SK-N-SH treated with all-trans-retinoic acid at 6 μM for 48 hours (cell line): ENCODE data around the gene ZNF433.
"Not testable (repeated sequence)": the region's sequence is repeated elsewhere in the genome, so short reads cannot be mapped to it uniquely, and the experiment has no call there.

Source experiments
- ATAC-seq: fragments of 200-7000 bp; cut with Tn5 transposase; 3 replicates; pipeline ENCODE4 v1.9.1; 2020; ENCODE audit warnings: mild to moderate bottlenecking, moderate library complexity
- ARNTL ChIP-seq: fragments of 450-650 bp; formaldehyde crosslinking; IDR thresholded peaks from 2 replicates; pipeline ENCODE4 v1.5.0; 2020; ENCODE audit warnings: low read depth, mild to moderate bottlenecking, moderate library complexity, borderline replicate concordance
- BACH2 ChIP-seq: fragments of 250-450 bp; sonication (Bioruptor Pico); IDR thresholded peaks from 2 replicates; pipeline ENCODE4 v1.9.0; 2021; ENCODE audit warnings: mild to moderate bottlenecking, borderline replicate concordance
- CREB5 ChIP-seq: fragments of 250-450 bp; sonication (Bioruptor Pico); IDR thresholded peaks from 2 replicates; pipeline ENCODE4 v1.5.1; 2020; ENCODE audit warnings: low read depth, mild to moderate bottlenecking, moderate library complexity
- CSRNP3 ChIP-seq: fragments of 250-450 bp; sonication (Bioruptor Pico); IDR thresholded peaks from 2 replicates; pipeline ENCODE4 v1.5.1; 2021; ENCODE audit warnings: mild to moderate bottlenecking, moderate library complexity
- GLIS3 ChIP-seq: fragments of 250-450 bp; sonication (Bioruptor Pico); IDR thresholded peaks from 2 replicates; pipeline ENCODE4 v1.5.0; 2020; ENCODE audit warnings: mild to moderate bottlenecking, moderate library complexity
- OSR1 ChIP-seq: fragments of 250-450 bp; sonication (Bioruptor Pico); IDR thresholded peaks from 2 replicates; pipeline ENCODE4 v1.8.0; 2022; ENCODE audit warnings: moderate library complexity, mild to moderate bottlenecking, inconsistent platforms
- POU6F1 ChIP-seq: fragments of 250-450 bp; sonication (Bioruptor Pico); IDR thresholded peaks from 2 replicates; pipeline ENCODE4 v1.8.0; 2021; ENCODE audit warnings: low read depth, mild to moderate bottlenecking, moderate library complexity, borderline replicate concordance
- PPARA ChIP-seq: fragments of 250-450 bp; sonication (Bioruptor Pico); IDR thresholded peaks from 2 replicates; pipeline ENCODE4 v1.5.0; 2020; ENCODE audit warnings: mild to moderate bottlenecking, borderline replicate concordance
- RARB ChIP-seq: fragments of 250-450 bp; sonication (Bioruptor Pico); IDR thresholded peaks from 2 replicates; pipeline ENCODE4 v1.8.0; 2021; ENCODE audit warnings: mild to moderate bottlenecking, moderate library complexity
- SNAI2 ChIP-seq: fragments of 250-450 bp; sonication (Bioruptor Pico); IDR thresholded peaks from 2 replicates; pipeline ENCODE4 v1.5.0; 2020; ENCODE audit warnings: mild to moderate bottlenecking, moderate library complexity
- TCF4 ChIP-seq: fragments of 250-450 bp; sonication (Bioruptor Pico); IDR thresholded peaks from 2 replicates; pipeline ENCODE4 v1.8.0; 2021; ENCODE audit warnings: mild to moderate bottlenecking, moderate library complexity, borderline replicate concordance
- TOX ChIP-seq: fragments of 250-450 bp; sonication (Bioruptor Pico); IDR thresholded peaks from 2 replicates; pipeline ENCODE4 v1.8.0; 2021; ENCODE audit warnings: mild to moderate bottlenecking, moderate library complexity, borderline replicate concordance
- TSHZ2 ChIP-seq: fragments of 250-450 bp; sonication (Bioruptor Pico); IDR thresholded peaks from 2 replicates; pipeline ENCODE4 v1.5.0; 2020; ENCODE audit warnings: mild to moderate bottlenecking, moderate library complexity
- ZC3H10 ChIP-seq: fragments of 250-450 bp; sonication (Bioruptor Pico); IDR thresholded peaks from 2 replicates; pipeline ENCODE4 v1.5.1; 2021; ENCODE audit warnings: mild to moderate bottlenecking, moderate library complexity
- ZFP3 ChIP-seq: fragments of 250-450 bp; sonication (Bioruptor Pico); IDR thresholded peaks from 2 replicates; pipeline ENCODE4 v1.5.0; 2020; ENCODE audit warnings: mild to moderate bottlenecking, moderate library complexity
- ZFP30 ChIP-seq: fragments of 450-650 bp; formaldehyde crosslinking; IDR thresholded peaks from 2 replicates; pipeline ENCODE4 v1.5.0; 2022; ENCODE audit warnings: mild to moderate bottlenecking, moderate library complexity
- ZNF565 ChIP-seq: fragments of 450-650 bp; formaldehyde crosslinking; conservative IDR thresholded peaks from 2 replicates; pipeline ENCODE4 v1.5.0; 2020; ENCODE audit warnings: low read depth, mild to moderate bottlenecking, moderate library complexity
- ZNF70 ChIP-seq: fragments of 450-650 bp; formaldehyde crosslinking; IDR thresholded peaks from 2 replicates; pipeline ENCODE4 v1.5.0; 2020; ENCODE audit warnings: mild to moderate bottlenecking, moderate library complexity
- ZNF8 ChIP-seq: fragments of 450-650 bp; formaldehyde crosslinking; IDR thresholded peaks from 2 replicates; pipeline ENCODE4 v1.5.0; 2020; ENCODE audit warnings: mild to moderate bottlenecking, moderate library complexity

ZNF433 gene

GRCh38 chr19:12035220-12036172 lies at the start of gene ZNF433:
Gene ZNF433, minus strand, starts transcription at chr19:12035679. Its CDS starts 140 bp downstream, at chr19:12035539.
- peak; percentile 100 for ATAC-seq
- no peak for TF ChIP-seq ZFP30
- TF ChIP-seq TSHZ2 (CRISPR knock-in tag): 0 out of 2 replicates have a peak, but pooled peaks have one; percentile 26
- no peak for TF ChIP-seq BACH2

GRCh38 chr19:12083336-12083735 lies 47.9 kb upstream of the ZNF433 start:
- not testable (repeated sequence) for ATAC-seq

- TF ChIP-seq TSHZ2 (CRISPR knock-in tag) (no peak), TOX (CRISPR knock-in tag) (no peak), GLIS3 (CRISPR knock-in tag) (no peak), ARNTL (no peak), POU6F1 (no peak), ZFP30 (no peak), CSRNP3 (no peak)
- ATAC-seq: no peak
These were observed 41.9 kb upstream of the ZNF433 start for GRCh38 chr19:12077375-12077774.

- ATAC-seq: not testable (repeated sequence)
These were observed 40.9 kb upstream of the ZNF433 start for GRCh38 chr19:12076331-12076730.

- TF ChIP-seq ZFP30 (no peak), TOX (CRISPR knock-in tag) (no peak), RARB (no peak), TCF4 (CRISPR knock-in tag) (no peak), ZNF8 (CRISPR knock-in tag) (no peak), ZNF70 (CRISPR knock-in tag) (no peak), ZNF565 (CRISPR knock-in tag) (no peak), BACH2 (no peak), ZFP3 (CRISPR knock-in tag) (no peak), CSRNP3 (no peak), POU6F1 (no peak), CREB5 (CRISPR knock-in tag) (no peak), PPARA (CRISPR knock-in tag) (no peak), SNAI2 (no peak), ZC3H10 (CRISPR knock-in tag) (no peak), OSR1 (no peak)
- ATAC-seq: no peak
These were observed 40.2 kb upstream of the ZNF433 start for GRCh38 chr19:12075538-12076139.
